WTC11 (cell line): ENCODE data around the gene IL4R. TPM values are rescaled to one million over a fixed set of nuclear protein-coding genes. Genes with fewer than 3 reads are reported as not detected.

ENCODE experiments used
- ATAC-seq: fragments of 200-7000 bp; cut with Tn5 transposase; 2 replicates; pipeline ENCODE4 v1.10.0; 2021; ENCODE audit warnings: mild to moderate bottlenecking, moderate library complexity
- CTCF ChIA-PET: fragments of 300-600 bp; sonication (Branson Sonifier 250); formaldehyde crosslinking; loops from one replicate; lab custom pipeline; 2021; ENCODE audit warnings: antibody characterized with exemption; lab: Charles Lee
- POLR2A ChIA-PET: fragments of 350-600 bp; sonication (Branson Sonifier 250); formaldehyde crosslinking; loops from one replicate; lab custom pipeline; 2021; ENCODE audit warnings: antibody characterized with exemption; lab: Charles Lee
- DNase-seq: peaks from one replicate; pipeline ENCODE4 v3.0.0; 2021; ENCODE audit warnings: low spot score
- H3K27ac Mint-ChIP-seq: 2 replicates; pipeline ENCODE4 v1.8.0; 2021; ENCODE audit warnings: mixed read lengths
- H3K27me3 Mint-ChIP-seq: 2 replicates; pipeline ENCODE4 v1.8.0; 2021; ENCODE audit warnings: low read depth, mild to moderate bottlenecking, moderate library complexity, mixed read lengths
- H3K36me3 Mint-ChIP-seq: 2 replicates; pipeline ENCODE4 v1.8.0; 2021; ENCODE audit warnings: mixed read lengths
- H3K4me1 Mint-ChIP-seq: 2 replicates; pipeline ENCODE4 v1.8.0; 2022; ENCODE audit warnings: mixed read lengths
- H3K4me3 Mint-ChIP-seq: 2 replicates; pipeline ENCODE4 v1.8.0; 2021; ENCODE audit warnings: mild to moderate bottlenecking, moderate library complexity, mixed read lengths
- H3K9me3 Mint-ChIP-seq: 2 replicates; pipeline ENCODE4 v1.8.0; 2021; ENCODE audit warnings: mixed read lengths
- ATF1 ChIP-seq: sonication (generic); formaldehyde crosslinking; IDR thresholded peaks from 2 replicates; pipeline ENCODE4 v1.8.1; 2023; ENCODE audit warnings: mild to moderate bottlenecking, moderate library complexity, missing genetic modification reagents
- ESRRA ChIP-seq: sonication (generic); formaldehyde crosslinking; IDR thresholded peaks from 2 replicates; pipeline ENCODE4 v1.8.1; 2022; ENCODE audit warnings: mild to moderate bottlenecking, missing genetic modification reagents, borderline replicate concordance
- JAZF1 ChIP-seq: fragments of 250-450 bp; sonication (Bioruptor Pico); IDR thresholded peaks from 2 replicates; pipeline ENCODE4 v1.9.0; 2021; ENCODE audit warnings: moderate library complexity, mild to moderate bottlenecking, inconsistent platforms
- NR1H2 ChIP-seq: sonication (generic); formaldehyde crosslinking; IDR thresholded peaks from 2 replicates; pipeline ENCODE4 v1.9.0; 2021; ENCODE audit warnings: mild to moderate bottlenecking, moderate library complexity, missing genetic modification reagents
- NR3C1 ChIP-seq: sonication (generic); formaldehyde crosslinking; conservative IDR thresholded peaks from 2 replicates; pipeline ENCODE4 v1.8.1; 2023; ENCODE audit warnings: low read depth, mild to moderate bottlenecking, missing genetic modification reagents
- SOX15 ChIP-seq: fragments of 250-450 bp; sonication (Bioruptor Pico); IDR thresholded peaks from 2 replicates; pipeline ENCODE4 v1.9.0; 2021; ENCODE audit warnings: mild to moderate bottlenecking
- TEAD1 ChIP-seq: sonication (generic); formaldehyde crosslinking; IDR thresholded peaks from 2 replicates; pipeline ENCODE4 v1.8.0; 2022; ENCODE audit warnings: mild to moderate bottlenecking, missing genetic modification reagents
- TEAD4 ChIP-seq: sonication (generic); formaldehyde crosslinking; IDR thresholded peaks from 2 replicates; pipeline ENCODE4 v1.8.0; 2022; ENCODE audit warnings: mild to moderate bottlenecking, missing genetic modification reagents
- TP53 ChIP-seq: sonication (generic); formaldehyde crosslinking; IDR thresholded peaks from 2 replicates; pipeline ENCODE4 v1.8.1; 2023; ENCODE audit warnings: mild to moderate bottlenecking, missing genetic modification reagents
- ZNF416 ChIP-seq: fragments of 250-450 bp; sonication (Bioruptor Pico); IDR thresholded peaks from 2 replicates; pipeline ENCODE4 v1.9.0; 2021; ENCODE audit warnings: mild to moderate bottlenecking, inconsistent platforms
- ZNF671 ChIP-seq: fragments of 250-450 bp; sonication (Bioruptor Pico); IDR thresholded peaks from 2 replicates; pipeline ENCODE4 v1.8.0; 2021; ENCODE audit warnings: mild to moderate bottlenecking
- total RNA-seq: library from RNA; stranded (reverse); gene quantifications from 3 replicates; pipeline ENCODE4 v1.2.3, GENCODE V29; 2021
- TF ChIP-seq, protein P1 (sequence below): sonication (generic); formaldehyde crosslinking; IDR thresholded peaks from 2 replicates; pipeline ENCODE4 v1.8.0; 2022; ENCODE audit warnings: mild to moderate bottlenecking, missing genetic modification reagents
- TF ChIP-seq, protein P2 (sequence below): fragments of 250-450 bp; sonication (Bioruptor Pico); IDR thresholded peaks from 2 replicates; pipeline ENCODE4 v1.9.0; 2021; ENCODE audit warnings: mild to moderate bottlenecking, borderline replicate concordance
- TF ChIP-seq, protein P3 (sequence below): sonication (generic); formaldehyde crosslinking; IDR thresholded peaks from 2 replicates; pipeline ENCODE4 v1.8.0; 2023; ENCODE audit warnings: mild to moderate bottlenecking, missing genetic modification reagents
- TF ChIP-seq, protein P4 (sequence below): sonication (generic); formaldehyde crosslinking; conservative IDR thresholded peaks from 2 replicates; pipeline ENCODE4 v1.8.1; 2023; ENCODE audit warnings: mild to moderate bottlenecking, low read depth, missing genetic modification reagents, moderate library complexity
- TF ChIP-seq, protein P5 (sequence below): sonication (generic); formaldehyde crosslinking; IDR thresholded peaks from 2 replicates; pipeline ENCODE4 v1.8.0; 2022; ENCODE audit warnings: mild to moderate bottlenecking, missing genetic modification reagents

The IL4R gene
- total RNA-seq, 1 experiment from 2014 or later = 28.7 TPM

DNA sequence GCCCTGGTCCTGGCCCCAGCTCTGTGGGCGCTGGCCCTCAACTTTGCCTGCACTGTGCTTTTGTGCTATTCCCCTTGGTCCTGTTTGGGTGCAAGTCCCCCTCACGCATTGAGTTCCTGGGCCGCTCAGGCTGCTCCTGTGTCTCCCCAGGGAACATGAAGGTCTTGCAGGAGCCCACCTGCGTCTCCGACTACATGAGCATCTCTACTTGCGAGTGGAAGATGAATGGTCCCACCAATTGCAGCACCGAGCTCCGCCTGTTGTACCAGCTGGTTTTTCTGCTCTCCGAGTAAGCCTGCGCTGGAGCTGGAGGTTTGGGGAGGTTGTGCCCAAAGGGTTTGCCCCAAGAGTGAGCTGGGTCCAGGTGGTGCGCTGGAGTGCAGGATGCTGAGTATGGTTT, 28.2 kb downstream of the IL4R start:
- CTCF ChIA-PET = interaction anchor here (1.0 kb wide), 1 partner anchor 13 kb away, joined by 4 read pairs; no protein-coding TSS in a partner anchor
- ATAC-seq = no peak
- TF ChIP-seq NR3C1 (CRISPR knock-in tag) (no peak), JAZF1 (CRISPR knock-in tag) (no peak)
- TF ChIP-seq, protein P1, sequence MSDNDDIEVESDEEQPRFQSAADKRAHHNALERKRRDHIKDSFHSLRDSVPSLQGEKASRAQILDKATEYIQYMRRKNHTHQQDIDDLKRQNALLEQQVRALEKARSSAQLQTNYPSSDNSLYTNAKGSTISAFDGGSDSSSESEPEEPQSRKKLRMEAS (CRISPR knock-in tag) = no peak
- TF ChIP-seq, protein P2, sequence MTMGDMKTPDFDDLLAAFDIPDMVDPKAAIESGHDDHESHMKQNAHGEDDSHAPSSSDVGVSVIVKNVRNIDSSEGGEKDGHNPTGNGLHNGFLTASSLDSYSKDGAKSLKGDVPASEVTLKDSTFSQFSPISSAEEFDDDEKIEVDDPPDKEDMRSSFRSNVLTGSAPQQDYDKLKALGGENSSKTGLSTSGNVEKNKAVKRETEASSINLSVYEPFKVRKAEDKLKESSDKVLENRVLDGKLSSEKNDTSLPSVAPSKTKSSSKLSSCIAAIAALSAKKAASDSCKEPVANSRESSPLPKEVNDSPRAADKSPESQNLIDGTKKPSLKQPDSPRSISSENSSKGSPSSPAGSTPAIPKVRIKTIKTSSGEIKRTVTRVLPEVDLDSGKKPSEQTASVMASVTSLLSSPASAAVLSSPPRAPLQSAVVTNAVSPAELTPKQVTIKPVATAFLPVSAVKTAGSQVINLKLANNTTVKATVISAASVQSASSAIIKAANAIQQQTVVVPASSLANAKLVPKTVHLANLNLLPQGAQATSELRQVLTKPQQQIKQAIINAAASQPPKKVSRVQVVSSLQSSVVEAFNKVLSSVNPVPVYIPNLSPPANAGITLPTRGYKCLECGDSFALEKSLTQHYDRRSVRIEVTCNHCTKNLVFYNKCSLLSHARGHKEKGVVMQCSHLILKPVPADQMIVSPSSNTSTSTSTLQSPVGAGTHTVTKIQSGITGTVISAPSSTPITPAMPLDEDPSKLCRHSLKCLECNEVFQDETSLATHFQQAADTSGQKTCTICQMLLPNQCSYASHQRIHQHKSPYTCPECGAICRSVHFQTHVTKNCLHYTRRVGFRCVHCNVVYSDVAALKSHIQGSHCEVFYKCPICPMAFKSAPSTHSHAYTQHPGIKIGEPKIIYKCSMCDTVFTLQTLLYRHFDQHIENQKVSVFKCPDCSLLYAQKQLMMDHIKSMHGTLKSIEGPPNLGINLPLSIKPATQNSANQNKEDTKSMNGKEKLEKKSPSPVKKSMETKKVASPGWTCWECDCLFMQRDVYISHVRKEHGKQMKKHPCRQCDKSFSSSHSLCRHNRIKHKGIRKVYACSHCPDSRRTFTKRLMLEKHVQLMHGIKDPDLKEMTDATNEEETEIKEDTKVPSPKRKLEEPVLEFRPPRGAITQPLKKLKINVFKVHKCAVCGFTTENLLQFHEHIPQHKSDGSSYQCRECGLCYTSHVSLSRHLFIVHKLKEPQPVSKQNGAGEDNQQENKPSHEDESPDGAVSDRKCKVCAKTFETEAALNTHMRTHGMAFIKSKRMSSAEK (CRISPR knock-in tag) = no peak
- TF ChIP-seq, protein P3, sequence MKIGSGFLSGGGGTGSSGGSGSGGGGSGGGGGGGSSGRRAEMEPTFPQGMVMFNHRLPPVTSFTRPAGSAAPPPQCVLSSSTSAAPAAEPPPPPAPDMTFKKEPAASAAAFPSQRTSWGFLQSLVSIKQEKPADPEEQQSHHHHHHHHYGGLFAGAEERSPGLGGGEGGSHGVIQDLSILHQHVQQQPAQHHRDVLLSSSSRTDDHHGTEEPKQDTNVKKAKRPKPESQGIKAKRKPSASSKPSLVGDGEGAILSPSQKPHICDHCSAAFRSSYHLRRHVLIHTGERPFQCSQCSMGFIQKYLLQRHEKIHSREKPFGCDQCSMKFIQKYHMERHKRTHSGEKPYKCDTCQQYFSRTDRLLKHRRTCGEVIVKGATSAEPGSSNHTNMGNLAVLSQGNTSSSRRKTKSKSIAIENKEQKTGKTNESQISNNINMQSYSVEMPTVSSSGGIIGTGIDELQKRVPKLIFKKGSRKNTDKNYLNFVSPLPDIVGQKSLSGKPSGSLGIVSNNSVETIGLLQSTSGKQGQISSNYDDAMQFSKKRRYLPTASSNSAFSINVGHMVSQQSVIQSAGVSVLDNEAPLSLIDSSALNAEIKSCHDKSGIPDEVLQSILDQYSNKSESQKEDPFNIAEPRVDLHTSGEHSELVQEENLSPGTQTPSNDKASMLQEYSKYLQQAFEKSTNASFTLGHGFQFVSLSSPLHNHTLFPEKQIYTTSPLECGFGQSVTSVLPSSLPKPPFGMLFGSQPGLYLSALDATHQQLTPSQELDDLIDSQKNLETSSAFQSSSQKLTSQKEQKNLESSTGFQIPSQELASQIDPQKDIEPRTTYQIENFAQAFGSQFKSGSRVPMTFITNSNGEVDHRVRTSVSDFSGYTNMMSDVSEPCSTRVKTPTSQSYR (CRISPR knock-in tag) = no peak
- TF ChIP-seq, all 79 proteins: peak for 0
- POLR2A ChIA-PET = no interaction called here
- H3K27me3 Mint-ChIP-seq = no peaks in the 10 kb centered on the region
- no peak overlapping the region for H3K27ac Mint-ChIP-seq
- 0 out of 2 replicates have a peak, but pooled peaks cover 8% of the 10 kb centered on the region for H3K9me3 Mint-ChIP-seq
- peaks cover 55% of the 10 kb centered on the region for H3K36me3 Mint-ChIP-seq
- no peaks in the 10 kb centered on the region for H3K4me1 Mint-ChIP-seq
- no peak for DNase-seq
- no peak overlapping the region for H3K4me3 Mint-ChIP-seq

DNA sequence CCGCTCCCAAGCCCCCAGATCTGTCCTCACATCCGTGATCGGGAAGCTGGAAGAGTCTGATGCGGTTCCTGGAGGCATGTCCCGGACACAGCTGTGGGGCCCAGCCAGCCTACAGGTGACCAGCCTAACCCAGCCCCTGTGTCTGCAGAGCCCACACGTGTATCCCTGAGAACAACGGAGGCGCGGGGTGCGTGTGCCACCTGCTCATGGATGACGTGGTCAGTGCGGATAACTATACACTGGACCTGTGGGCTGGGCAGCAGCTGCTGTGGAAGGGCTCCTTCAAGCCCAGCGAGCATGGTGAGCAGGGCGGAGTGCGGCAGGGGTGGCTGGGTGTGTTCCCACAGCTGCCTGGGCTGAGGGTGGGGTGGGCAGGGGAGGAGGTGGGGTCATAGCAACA, 30.9 kb downstream of the IL4R start:
- POLR2A ChIA-PET = no interaction called here
- no peak for ATAC-seq
- no peaks in the 10 kb centered on the region for H3K9me3 Mint-ChIP-seq

DNA sequence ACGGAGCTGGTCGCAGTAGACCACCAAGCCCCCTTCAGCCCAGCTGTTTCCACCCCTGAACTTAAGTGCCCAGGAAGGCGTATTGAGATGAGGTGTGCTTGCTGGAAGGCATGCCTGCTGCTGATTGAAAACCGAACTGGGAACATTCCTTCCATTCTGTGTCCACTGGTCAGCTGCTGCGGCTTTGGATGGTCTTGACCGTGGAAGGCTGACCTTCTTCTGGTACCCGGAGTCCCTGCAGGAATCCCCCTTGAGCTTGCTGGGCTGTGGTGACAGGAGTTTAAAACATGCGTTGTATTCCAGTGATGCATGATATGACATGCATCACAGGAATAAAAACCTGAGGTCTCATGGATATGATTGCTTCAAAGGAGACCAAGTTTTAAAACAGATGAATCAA, 31.4 kb downstream of the IL4R start:
- Mint-ChIP-seq H3K4me1 (peaks cover 3% of the 10 kb centered on the region; the same call in 1 of the 2 replicates), H3K9me3 (peaks cover under 1% of the 10 kb centered on the region; the same call in 1 of the 2 replicates), H3K27ac (no peak overlapping the region), H3K4me3 (no peak overlapping the region), H3K27me3 (no peaks in the 10 kb centered on the region), H3K36me3 (peaks cover 59% of the 10 kb centered on the region)
- ChIA-PET POLR2A (no interaction called here), CTCF (interaction anchor here (1.7 kb wide), 1 partner anchor 10 kb away, joined by 13 read pairs; no protein-coding TSS in a partner anchor)
- ATAC-seq (no peak), DNase-seq (no peak)
- TF ChIP-seq, protein P4, sequence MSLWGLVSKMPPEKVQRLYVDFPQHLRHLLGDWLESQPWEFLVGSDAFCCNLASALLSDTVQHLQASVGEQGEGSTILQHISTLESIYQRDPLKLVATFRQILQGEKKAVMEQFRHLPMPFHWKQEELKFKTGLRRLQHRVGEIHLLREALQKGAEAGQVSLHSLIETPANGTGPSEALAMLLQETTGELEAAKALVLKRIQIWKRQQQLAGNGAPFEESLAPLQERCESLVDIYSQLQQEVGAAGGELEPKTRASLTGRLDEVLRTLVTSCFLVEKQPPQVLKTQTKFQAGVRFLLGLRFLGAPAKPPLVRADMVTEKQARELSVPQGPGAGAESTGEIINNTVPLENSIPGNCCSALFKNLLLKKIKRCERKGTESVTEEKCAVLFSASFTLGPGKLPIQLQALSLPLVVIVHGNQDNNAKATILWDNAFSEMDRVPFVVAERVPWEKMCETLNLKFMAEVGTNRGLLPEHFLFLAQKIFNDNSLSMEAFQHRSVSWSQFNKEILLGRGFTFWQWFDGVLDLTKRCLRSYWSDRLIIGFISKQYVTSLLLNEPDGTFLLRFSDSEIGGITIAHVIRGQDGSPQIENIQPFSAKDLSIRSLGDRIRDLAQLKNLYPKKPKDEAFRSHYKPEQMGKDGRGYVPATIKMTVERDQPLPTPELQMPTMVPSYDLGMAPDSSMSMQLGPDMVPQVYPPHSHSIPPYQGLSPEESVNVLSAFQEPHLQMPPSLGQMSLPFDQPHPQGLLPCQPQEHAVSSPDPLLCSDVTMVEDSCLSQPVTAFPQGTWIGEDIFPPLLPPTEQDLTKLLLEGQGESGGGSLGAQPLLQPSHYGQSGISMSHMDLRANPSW (CRISPR knock-in tag) = no peak
- TF ChIP-seq, protein P5, sequence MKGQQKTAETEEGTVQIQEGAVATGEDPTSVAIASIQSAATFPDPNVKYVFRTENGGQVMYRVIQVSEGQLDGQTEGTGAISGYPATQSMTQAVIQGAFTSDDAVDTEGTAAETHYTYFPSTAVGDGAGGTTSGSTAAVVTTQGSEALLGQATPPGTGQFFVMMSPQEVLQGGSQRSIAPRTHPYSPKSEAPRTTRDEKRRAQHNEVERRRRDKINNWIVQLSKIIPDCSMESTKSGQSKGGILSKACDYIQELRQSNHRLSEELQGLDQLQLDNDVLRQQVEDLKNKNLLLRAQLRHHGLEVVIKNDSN (CRISPR knock-in tag) = no peak
- TF ChIP-seq ZNF671 (CRISPR knock-in tag) (no peak), JAZF1 (CRISPR knock-in tag) (no peak), ZNF416 (CRISPR knock-in tag) (no peak), ESRRA (no peak), ATF1 (no peak), TEAD1 (CRISPR knock-in tag) (no peak), NR1H2 (no peak), SOX15 (CRISPR knock-in tag) (no peak), TEAD4 (CRISPR knock-in tag) (no peak)

More for the DNA sequence above, 30.9 kb downstream of the IL4R start:
- no peak overlapping the region for H3K4me3 Mint-ChIP-seq
- CTCF ChIA-PET = interaction anchor here (0.7 to 1.7 kb wide), 2 partner anchors 11 to 72 kb away, joined by 3 to 13 read pairs; no protein-coding TSS in a partner anchor
- no peaks in the 10 kb centered on the region for H3K4me1 Mint-ChIP-seq
- H3K36me3 Mint-ChIP-seq = peaks cover 58% of the 10 kb centered on the region
- no peak for TF ChIP-seq TP53 (CRISPR knock-in tag)
- no peaks in the 10 kb centered on the region for H3K27me3 Mint-ChIP-seq
- H3K27ac Mint-ChIP-seq = no peak overlapping the region
- no peak for DNase-seq
